Cardiac fibroblast (primary cell): ENCODE data around the gene SEMA3G.

ENCODE experiments used
- DNase-seq, 2 donors: peaks; one replicate each; pipeline versions ENCODE4 v3.0.0 to v3.0.0-alpha.2; 2010; ENCODE audit warnings: low read depth in 2 of 2
- H3K4me3 ChIP-seq, 2 donors: replicated peaks in 1 of 2; 1 replicate in 1 of 2; 2 replicates in 1 of 2; pipeline ENCODE4 v1.5.1; 2011; ENCODE audit warnings: low read depth in 2 of 2, low read length in 2 of 2, mild to moderate bottlenecking in 2 of 2, moderate library complexity in 1 of 2
- CTCF ChIP-seq: IDR thresholded peaks from one replicate; pipeline ENCODE4 v1.5.1; 2011; ENCODE audit warnings: low read depth, mild to moderate bottlenecking, low read length, inconsistent platforms

Gene SEMA3G

GRCh38 chr3:52403955-52404354 is 40.9 kb downstream of the SEMA3G start:
- no peak for DNase-seq
- TF ChIP-seq CTCF = no peak
- H3K4me3 ChIP-seq = no peak overlapping the region

DNA sequence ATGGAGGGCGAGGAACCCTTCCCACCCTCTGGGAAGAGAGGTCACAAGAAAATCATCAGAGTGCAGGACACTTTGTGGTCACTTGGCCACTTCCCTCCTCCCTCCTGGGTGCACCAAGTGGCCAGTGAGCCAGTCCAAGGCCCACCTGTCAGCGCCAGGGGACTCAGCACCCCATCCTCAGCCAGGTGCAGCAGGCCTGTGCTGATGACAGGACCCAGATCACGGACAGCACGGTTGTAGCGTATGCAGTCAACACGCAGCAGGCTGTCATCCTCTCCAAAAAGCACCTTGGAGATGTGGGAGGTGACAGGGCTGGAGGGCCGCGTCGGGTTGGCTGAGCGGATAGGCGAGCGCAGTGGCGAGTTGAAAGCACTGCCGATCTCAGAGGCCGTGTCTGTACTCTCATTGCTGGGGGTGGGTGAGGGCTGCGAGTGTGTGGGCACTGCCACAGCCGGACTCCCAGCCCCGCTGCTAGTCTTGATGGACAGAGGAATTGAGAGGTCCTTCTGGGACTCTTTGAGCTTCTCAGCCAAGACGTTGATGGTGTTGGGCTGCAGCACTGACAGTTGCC is 41.5 kb downstream of the SEMA3G start:
- no peak for DNase-seq
- H3K4me3 ChIP-seq = no peak overlapping the region
- TF ChIP-seq CTCF = no peak

DNA sequence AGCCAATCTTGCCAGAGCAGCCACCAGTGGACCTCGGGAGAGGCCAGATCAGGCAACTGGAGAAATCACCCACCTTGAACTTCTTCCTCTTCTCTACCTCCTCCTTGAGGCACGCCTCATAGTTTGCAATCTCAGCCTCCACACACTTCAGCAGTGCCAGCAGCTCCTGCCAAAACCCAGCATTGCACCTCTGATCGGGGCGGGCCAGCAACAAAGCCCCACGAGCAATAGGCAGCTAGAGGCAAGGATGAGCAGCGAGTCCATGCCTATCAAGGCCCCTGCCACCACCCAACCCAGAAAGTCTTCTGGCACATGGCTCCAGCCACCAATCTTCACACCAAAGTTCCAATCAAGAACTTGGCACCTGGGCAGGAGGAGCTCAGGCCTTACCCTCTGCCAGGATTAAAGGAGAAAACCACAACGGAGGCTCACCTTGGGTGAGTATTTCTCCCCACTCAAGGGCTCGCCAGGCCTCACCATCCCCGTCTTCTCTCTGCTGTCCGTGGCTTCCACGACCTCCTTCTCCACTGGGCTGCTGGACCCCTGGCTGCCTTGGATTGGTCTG is 42.1 kb downstream of the SEMA3G start:
- H3K4me3 ChIP-seq = no peak overlapping the region
- no peak for TF ChIP-seq CTCF
- no peak for DNase-seq

GRCh38 chr3:52402101-52402521 is 42.8 kb downstream of the SEMA3G start:
- no peak for DNase-seq
- no peak for TF ChIP-seq CTCF

GRCh38 chr3:52401551-52401950 is 43.4 kb downstream of the SEMA3G start:
- DNase-seq = no peak
- no peak overlapping the region for H3K4me3 ChIP-seq
- TF ChIP-seq CTCF = no peak

More at GRCh38 chr3:52402101-52402521, 42.8 kb downstream of the SEMA3G start:
- H3K4me3 ChIP-seq = no peak overlapping the region

DNA sequence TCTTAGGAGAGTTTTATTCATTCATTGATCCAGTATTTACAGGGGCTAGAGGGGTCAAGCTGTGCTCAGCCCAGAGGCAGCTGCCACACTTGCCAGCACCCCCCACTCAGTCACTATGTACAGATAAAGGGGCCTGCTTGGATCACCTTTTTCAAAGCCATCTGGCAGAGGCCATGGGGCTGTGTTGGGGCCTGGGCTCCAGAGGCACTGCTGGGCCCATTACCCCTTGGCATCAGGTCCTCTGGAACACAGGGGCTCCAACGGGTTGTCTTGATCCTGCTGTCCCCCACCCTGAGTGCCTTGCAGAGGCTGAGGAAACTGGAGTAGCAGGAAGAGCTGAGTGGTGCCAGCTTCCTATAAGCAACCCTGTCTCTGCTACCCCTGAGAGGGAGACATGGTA is 43.9 kb downstream of the SEMA3G start:
- no peak for DNase-seq
- no peak for TF ChIP-seq CTCF
- no peak overlapping the region for H3K4me3 ChIP-seq
